AG10803 (cell line): Measurements from ENCODE around the gene HEPN1.
A peak's percentile ranks its signal among the peaks of the same experiment; 100 is the strongest.

ENCODE experiments used
- DNase-seq: peaks from one replicate; pipeline ENCODE4 v3.0.0; 2010; ENCODE audit warnings: low read depth
- H3K4me3 ChIP-seq: 2 replicates; pipeline ENCODE4 v1.5.1; 2011; ENCODE audit warnings: mild to moderate bottlenecking, low read length, control low read depth
- CTCF ChIP-seq: conservative IDR thresholded peaks from 2 replicates; pipeline ENCODE4 v1.5.1; 2011; ENCODE audit warnings: mild to moderate bottlenecking, low read length, control low read depth, inconsistent platforms

The HEPN1 gene

DNA sequence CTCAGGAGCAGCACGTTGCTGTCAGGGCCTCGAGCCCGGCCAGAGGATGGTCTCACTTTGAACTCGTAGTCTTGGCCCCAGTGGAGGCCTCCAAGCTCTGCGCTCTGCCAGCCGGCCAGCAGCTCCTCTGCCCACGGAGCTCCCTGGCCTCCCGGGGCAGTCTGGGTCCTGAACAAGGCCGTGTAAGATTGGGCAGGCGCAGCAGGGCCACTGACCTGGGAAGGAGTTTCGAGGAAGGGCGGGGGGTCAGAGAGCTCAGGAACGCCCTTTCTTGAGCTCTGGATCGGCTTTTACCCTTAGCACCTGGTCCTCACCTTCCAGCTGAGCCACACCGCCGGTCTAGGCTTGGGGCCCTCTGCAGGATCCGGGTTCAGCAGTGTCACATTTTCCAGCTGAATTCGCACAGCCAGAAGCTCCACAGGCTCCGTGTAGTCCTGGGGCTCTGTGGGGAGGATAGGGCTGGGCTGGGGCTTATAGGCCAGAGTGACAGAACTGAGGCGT is 23.5 kb upstream of the HEPN1 start:
- no peak overlapping the region for H3K4me3 ChIP-seq
- no peak for TF ChIP-seq CTCF
- no peak for DNase-seq

DNA sequence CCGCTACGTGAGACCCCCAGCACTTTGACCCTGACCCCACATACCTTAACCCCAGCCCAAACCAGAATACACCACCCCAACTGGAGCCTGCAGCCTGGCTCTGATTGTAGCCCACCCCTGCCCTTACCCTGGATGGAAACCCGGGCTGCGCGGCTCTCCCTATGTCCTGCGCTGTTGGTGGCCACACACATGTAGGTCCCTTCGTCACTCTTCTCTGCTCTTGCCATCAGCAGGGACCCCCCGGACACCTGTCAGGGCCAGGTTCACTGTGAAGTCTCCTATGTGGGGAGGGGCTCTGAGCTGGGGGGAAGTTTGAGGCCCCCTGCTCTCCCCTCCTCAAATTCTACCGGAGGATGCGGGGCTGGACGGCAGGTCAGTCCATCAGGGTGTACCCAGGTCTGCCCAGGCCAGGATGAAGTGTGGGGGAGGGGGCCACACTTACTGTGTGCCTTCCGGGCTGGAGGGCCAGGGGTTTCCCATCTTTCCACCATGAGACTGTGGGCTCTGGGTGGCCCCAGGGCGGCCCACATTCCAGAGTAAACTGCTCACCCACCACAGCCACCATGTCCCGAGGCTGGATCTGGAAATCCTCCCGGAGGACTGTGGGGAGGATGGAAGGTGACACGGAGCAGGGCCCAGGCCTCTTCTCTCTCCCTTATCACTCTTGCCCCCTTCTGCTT is 22.8 kb upstream of the HEPN1 start:
- DNase-seq = no peak
- H3K4me3 ChIP-seq = no peak overlapping the region
- TF ChIP-seq CTCF = no peak

- no peak overlapping the region for H3K4me3 ChIP-seq
- DNase-seq = no peak
- no peak for TF ChIP-seq CTCF
These were observed 22.1 kb upstream of the HEPN1 start for GRCh38 chr11:124896821-124897391.

DNA sequence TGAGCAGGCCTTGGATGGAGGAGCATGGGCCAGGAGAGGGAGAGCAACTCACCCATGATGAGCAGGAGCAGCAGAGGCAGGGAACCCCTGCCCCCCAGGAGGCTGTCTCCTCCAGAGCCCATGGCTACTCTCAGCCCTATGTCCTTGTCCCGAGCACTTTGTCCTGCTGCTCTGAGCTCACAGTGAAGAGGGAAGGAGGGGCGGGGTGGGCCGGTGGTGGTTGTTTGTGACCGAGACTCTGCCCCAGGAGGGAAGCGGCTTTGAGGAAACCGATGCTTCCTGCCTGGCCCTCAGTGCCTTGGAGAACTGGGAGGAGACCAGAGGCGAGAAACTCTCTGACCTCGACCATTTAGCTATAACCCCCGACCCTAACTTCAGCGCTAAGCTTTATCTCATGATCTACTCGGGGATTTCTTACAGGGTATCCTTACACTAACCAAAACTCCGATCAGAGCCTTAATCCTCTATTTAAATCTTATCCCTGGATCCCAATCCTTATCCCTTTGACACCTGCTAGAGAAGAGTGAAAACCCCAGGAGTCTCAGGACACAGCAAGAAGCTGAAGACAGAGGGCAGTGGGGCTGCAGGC is 21.3 kb upstream of the HEPN1 start, which contains the start of gene ROBO4:
TSS of gene ROBO4 (minus strand) at position 192 of the 589 bp plus-strand sequence. CDS start at position 122, 70 bp downstream.
- no peak; the same call in 1 of the 2 replicates for TF ChIP-seq CTCF
- no peak for DNase-seq
- H3K4me3 ChIP-seq = no peak within 1 kb of the TSS

DNA sequence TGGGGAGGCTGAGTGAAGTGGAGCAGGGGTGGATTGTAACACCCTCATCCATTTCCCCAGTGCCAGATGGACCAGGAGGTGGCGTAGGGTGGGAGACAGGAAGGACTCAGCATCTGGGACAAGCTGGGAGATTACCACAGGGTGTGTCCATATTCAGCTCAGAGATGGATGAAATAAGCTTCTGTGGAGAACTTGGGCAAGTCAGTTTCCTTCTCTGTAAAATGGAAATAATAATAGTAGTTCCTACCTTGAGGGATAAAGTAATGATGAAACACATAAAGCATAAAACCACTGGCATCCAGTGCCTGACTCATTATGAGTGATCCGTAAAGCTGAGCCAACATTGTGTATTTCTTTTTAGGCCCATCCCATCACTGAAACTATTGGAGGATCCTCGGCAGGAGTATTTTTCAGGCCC is 20.8 kb upstream of the HEPN1 start:
- peak; percentile 21; the same call in 1 of the 2 replicates for TF ChIP-seq CTCF
- peak; percentile 91 for DNase-seq
- H3K4me3 ChIP-seq = no peak overlapping the region

DNA sequence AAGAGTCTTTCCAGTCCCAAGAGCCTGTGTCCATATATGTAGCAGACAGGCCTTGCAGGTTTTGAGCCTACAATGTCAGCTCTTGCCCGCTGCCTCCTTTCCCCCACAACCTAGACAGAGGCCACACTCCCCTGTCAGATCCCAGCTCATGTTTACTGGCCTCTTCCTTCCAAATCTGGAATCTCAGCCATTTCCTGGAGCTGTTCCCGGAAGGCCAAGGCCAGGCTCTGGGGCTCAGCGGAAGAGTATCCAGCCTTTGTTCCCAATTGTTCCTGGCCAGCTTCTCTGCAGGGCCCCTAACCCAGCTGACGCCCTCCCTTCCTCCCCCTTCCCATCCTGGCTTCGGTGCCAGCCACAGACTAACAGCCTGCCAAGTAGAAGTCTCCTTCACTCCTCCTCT is 20.3 kb upstream of the HEPN1 start:
- no peak for TF ChIP-seq CTCF
- H3K4me3 ChIP-seq = no peak overlapping the region; the same call in 1 of the 2 replicates
- peak; percentile 74 for DNase-seq
